Ovary (tissue), 3 donors: ENCODE data around the gene LMOD1.

ENCODE experiments used
- CTCF ChIP-seq, 3 donors: fragments of 450-650 bp in 2 of 3; fragments of 200-600 bp in 1 of 3; IDR thresholded peaks; one replicate each; pipeline versions ENCODE4 v1.5.1 to v1.8.0; 2016 to 2022; ENCODE audit warnings: antibody characterized with exemption in 3 of 3, mild to moderate bottlenecking in 1 of 3
- EP300 ChIP-seq: sonication (generic); formaldehyde crosslinking; IDR thresholded peaks from one replicate; pipeline ENCODE4 v1.6.1; 2017; ENCODE audit warnings: antibody characterized with exemption
- POLR2A ChIP-seq: fragments of 450-650 bp; IDR thresholded peaks from one replicate; pipeline ENCODE4 v1.6.1; 2017; ENCODE audit warnings: antibody characterized with exemption, mild to moderate bottlenecking, moderate library complexity
- donor health status: DM: no; HTN: no; CAD: no.

GRCh38 chr1:201902198-201902597 is 44.1 kb downstream of the LMOD1 start:
- TF ChIP-seq CTCF (IDR thresholded peaks at IDR 0.05) (no peak), POLR2A (no peak), EP300 (no peak)
